ENCODE results near the gene HOXB3. TPM values are rescaled to one million over a fixed set of nuclear protein-coding genes. Genes with fewer than 3 reads are reported as not detected.
A peak's percentile ranks its signal among the peaks of the same experiment; 100 is the strongest.

The HOXB3 gene
- total RNA-seq, 1 donor from 2014 or later: 0.57 TPM

GRCh38 chr17:48597778-48598631 is 8.0 kb upstream of the HOXB3 start:
- peaks cover 95% of the 10 kb centered on the region for H3K27me3 Mint-ChIP-seq (ENCODE audit: low read depth)

GRCh38 chr17:48597528-48597777 is 7.4 kb upstream of the HOXB3 start:
- no peak overlapping the region for H3K27ac Mint-ChIP-seq (ENCODE audit: unreplicated experiment)
- no peak for DNase-seq (ENCODE audit: low spot score)
- TF ChIP-seq CTCF (IDR thresholded peaks at IDR 0.05): no peak
- no peaks in the 10 kb centered on the region for H3K9me3 Mint-ChIP-seq (ENCODE audit: low read depth)
- peaks cover 95% of the 10 kb centered on the region for H3K27me3 Mint-ChIP-seq (ENCODE audit: low read depth)
- peaks cover 2% of the 10 kb centered on the region for H3K36me3 Mint-ChIP-seq (ENCODE audit: low read depth)
- H3K4me3 Mint-ChIP-seq (ENCODE audit: unreplicated experiment): peak overlapping the region; percentile 49
- H3K4me1 Mint-ChIP-seq (ENCODE audit: low read depth): peaks cover 16% of the 10 kb centered on the region

More at GRCh38 chr17:48597778-48598631, 8.0 kb upstream of the HOXB3 start:
- Mint-ChIP-seq H3K27ac (ENCODE audit: unreplicated experiment) (no peak overlapping the region), H3K4me3 (ENCODE audit: unreplicated experiment) (peak overlapping the region; percentile 49), H3K36me3 (ENCODE audit: low read depth) (peaks cover 2% of the 10 kb centered on the region), H3K4me1 (ENCODE audit: low read depth) (peaks cover 13% of the 10 kb centered on the region), H3K9me3 (ENCODE audit: low read depth) (no peaks in the 10 kb centered on the region)
- no peak for TF ChIP-seq CTCF (IDR thresholded peaks at IDR 0.05)
- DNase-seq (ENCODE audit: low spot score): no peak

- no peaks in the 10 kb centered on the region for H3K9me3 Mint-ChIP-seq (ENCODE audit: low read depth)
- H3K4me1 Mint-ChIP-seq (ENCODE audit: low read depth): peaks cover 16% of the 10 kb centered on the region
- H3K27me3 Mint-ChIP-seq (ENCODE audit: low read depth): peaks cover 94% of the 10 kb centered on the region
- peaks cover 2% of the 10 kb centered on the region for H3K36me3 Mint-ChIP-seq (ENCODE audit: low read depth)
- DNase-seq (ENCODE audit: low spot score): no peak
- no peak overlapping the region for H3K27ac Mint-ChIP-seq (ENCODE audit: unreplicated experiment)
- no peak for TF ChIP-seq CTCF (IDR thresholded peaks at IDR 0.05)
- no peak overlapping the region for H3K4me3 Mint-ChIP-seq (ENCODE audit: unreplicated experiment)
These were observed 6.9 kb upstream of the HOXB3 start for GRCh38 chr17:48596735-48597527.

GRCh38 chr17:48596000-48596734 is 6.1 kb upstream of the HOXB3 start:
- DNase-seq (ENCODE audit: low spot score): no peak
- no peak overlapping the region for H3K27ac Mint-ChIP-seq (ENCODE audit: unreplicated experiment)
- peaks cover 94% of the 10 kb centered on the region for H3K27me3 Mint-ChIP-seq (ENCODE audit: low read depth)
- H3K36me3 Mint-ChIP-seq (ENCODE audit: low read depth): peaks cover 2% of the 10 kb centered on the region
- no peak for TF ChIP-seq CTCF (IDR thresholded peaks at IDR 0.05)
- peaks cover 16% of the 10 kb centered on the region for H3K4me1 Mint-ChIP-seq (ENCODE audit: low read depth)
- H3K4me3 Mint-ChIP-seq (ENCODE audit: unreplicated experiment): no peak overlapping the region
- H3K9me3 Mint-ChIP-seq (ENCODE audit: low read depth): no peaks in the 10 kb centered on the region
